ENCODE measurements around the gene NCAPD3.

- TF ChIP-seq CTCF (IDR thresholded peaks at IDR 0.05; ENCODE audit: low read depth, low read length, poor library complexity, severe bottlenecking) (no peak), EZH2phosphoT487 (IDR thresholded peaks at IDR 0.05; ENCODE audit: borderline replicate concordance, low read length) (no peak)
These were observed 11.6 kb upstream of the NCAPD3 start for GRCh38 chr11:134235399-134235798.

All from DOHH2 (cell line).